NCI-H146 treated with DMSO at 0.1 percent for 48 hours (cell line): Measurements from ENCODE around the gene RPS2.

Experiments used
- DNase-seq: peaks from one replicate; lab custom pipeline; 2025; ENCODE audit not compliant: unreplicated experiment; lab: John Stamatoyannopoulos, UW

The RPS2 gene

DNA sequence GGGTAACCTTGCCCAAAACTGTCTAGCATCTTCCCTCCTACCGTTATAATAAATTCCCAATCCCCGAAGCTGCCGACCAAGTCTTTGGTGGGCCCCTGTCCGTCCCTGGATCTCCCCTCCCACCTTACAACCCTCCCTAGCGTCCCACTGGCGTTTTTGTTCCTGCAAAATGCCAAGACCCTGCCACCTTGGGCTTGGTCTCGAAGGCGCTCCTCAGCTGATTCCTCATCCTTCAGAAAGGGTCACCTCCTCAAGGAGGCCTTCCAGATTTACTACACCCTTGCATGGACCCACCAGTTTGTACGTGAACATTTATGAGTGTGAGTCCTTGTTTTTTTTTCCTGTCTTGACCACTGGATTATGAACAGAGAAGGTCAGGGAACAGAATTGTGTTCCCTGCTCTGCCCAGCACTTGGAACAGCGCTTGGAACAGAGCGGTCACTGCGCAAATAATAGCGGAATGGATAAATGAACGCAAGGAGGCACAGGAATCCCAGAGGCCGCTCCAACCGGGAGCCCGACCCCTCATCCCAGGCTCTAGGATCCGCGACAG is 18.4 kb upstream of the RPS2 start:
- no peak for DNase-seq

DNA sequence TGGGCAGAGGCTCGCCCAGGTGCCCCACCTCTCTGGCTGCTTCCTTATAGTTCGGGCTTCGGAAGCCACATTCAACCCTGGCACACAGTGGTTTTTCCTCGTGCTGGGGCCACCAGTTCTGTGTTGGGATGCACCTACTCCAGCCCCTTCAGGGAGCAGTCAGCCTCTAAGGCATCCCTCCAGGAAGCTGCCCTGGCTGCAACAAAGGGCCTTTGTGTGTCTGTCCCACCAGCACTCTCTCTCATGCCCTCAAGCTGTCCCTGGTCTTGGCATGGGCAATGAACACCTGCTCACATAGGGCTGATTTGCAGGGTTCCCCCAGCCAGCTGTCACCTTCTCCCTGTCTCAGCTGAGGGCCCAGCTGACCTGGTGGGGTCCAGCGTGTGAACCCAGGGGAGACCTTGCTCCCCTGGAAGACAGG is 17.4 kb upstream of the RPS2 start:
- DNase-seq: no peak

DNA sequence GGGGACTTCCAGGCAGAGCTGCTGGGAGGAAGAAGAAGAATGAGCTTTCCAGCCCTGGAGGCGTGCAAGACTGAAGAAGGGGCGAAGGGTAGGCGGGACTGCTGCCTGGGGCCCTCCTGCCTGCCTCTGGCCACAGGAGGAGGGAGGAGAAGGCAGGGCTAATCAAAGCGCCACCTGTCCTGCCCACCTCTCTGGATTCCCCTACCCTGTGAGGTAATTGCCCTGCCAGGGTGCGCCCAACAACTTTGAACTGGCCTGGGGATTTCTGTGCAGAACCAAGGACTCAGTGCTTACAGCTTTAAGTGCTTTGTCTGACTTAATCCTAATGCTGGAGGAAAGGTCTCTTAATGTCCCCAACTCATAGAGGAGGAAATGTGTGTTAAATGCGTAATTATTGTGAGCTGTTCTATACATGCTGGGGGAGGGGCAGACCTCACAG is 16.8 kb upstream of the RPS2 start, which contains the start of gene NOXO1:
Gene NOXO1, minus strand, starts transcription at position 72 of the 439 bp plus-strand sequence. CDS start 290 bp downstream, outside the sequence.
- peak; percentile 17 for DNase-seq

DNA sequence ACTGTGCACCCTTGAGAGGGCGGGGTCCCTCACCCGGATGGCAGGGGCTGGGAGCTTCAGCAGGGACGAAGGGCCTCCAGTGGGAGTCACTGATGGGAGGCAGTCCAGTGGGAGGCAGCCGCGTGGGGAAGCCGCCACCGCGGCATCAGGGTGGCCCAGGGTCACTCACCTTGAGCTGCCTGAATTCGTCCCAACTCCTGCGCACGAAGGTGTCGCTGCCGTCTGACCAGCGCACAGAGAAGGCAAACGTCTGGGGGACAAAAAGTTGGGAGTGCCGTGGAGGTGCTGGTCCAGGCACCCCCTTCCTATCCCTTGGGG is 16.1 kb upstream of the RPS2 start:
- no peak for DNase-seq

DNA sequence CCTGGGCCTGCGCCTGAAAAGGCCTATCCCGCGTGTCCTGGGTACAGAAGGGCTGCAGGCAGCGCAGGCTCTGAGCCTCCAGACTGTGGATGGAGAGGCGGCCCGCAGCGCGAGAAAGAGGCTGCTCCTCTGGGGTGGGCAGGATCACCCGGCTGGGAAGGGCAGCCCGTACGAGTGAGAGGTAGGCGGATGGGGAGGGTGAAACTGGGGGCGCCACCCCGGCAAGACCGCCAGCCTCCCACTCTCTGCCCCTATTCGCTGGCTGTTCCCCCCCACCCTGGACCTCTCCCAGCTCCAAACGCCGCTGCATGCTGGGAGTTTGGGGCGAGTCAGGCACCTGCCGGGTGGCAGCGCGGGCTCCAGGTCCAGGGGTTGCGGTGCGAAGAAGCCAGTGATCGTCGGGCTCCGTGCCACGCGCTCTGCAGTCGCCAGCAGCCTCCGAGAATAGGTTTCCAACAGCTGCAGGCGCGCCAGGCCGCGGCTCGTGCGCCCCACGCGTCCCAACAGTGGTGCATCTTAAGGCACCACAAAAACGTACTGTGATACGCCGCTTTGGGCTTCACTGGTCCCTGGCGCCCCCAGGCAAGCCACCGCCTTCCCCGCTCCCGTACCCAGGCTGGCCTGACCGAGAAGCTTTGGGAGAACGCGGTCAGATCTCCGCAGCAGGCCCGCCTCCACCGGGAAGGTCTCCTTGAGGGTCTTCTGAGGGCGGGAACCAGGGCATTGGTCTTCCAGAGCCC is 15.6 kb upstream of the RPS2 start:
- peak; percentile 53 for DNase-seq

DNA sequence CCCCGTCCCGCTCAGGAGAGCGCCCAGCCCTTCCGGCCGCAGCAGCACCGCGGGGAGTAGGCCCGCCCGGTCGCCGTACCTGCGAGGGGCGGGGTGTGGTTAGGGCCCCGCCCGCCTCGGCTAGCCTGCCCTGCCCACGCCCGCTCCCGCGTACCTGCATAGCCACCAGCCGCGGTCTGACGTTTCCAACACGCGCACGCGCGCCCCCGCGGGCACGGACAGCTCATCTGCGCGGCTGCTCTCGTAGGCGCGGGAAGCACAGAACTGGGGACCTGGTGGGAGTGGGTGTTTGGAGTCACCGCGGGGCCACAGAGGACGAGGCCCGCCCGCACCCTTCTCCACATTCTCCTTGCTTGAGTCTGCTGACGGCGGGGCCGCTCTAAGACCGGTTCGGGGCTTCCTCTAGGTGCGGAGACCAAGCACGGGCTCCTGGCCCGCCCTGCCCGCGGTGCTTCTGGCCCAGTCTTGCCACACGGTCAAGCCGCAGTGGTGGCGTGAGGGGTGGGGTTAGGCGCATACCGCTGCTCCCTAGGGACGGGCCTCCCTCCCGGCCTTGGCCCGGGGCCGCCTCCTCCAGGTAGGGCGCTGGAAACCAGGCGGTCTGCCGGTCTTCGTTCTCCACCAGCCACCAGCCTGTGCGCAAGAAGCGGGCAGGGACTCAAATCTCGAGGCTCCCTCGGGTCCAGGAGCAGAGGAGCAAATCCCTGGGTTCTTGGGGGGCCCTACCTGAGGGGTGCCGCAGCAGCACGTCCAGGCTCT is 14.8 kb upstream of the RPS2 start:
- peak; percentile 36 for DNase-seq

DNA sequence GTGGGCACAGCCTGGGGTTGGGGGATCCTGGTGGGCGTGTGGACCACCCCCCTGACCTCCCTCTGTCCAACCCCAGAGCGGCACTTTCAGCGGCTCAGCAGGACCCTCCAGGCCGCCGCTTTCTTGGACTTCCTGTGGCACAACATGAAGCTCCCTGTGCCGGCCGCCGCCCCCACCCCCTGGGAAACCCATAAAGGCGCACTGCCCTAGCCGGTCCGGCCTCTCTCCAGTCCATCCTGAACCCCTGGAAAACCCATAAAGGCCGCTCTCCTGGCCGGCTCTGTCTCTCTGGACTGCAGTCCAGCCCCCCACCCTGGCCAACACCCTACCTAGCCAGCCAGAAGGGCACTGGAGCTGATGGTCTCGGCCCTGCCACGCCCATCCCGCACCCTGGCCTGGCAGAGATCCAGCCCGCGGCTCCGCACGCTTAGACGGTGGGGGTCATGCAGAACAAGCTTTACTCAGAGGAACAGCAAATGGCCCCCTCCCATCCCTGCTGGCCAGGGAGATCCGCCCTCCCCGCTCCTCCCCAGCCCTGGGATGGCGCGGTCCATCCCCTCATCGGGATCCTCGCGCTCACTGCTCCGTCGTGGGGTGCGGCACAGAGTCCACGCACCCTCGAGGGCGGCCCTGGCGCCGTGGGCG is 14.0 kb upstream of the RPS2 start:
- no peak for DNase-seq

DNA sequence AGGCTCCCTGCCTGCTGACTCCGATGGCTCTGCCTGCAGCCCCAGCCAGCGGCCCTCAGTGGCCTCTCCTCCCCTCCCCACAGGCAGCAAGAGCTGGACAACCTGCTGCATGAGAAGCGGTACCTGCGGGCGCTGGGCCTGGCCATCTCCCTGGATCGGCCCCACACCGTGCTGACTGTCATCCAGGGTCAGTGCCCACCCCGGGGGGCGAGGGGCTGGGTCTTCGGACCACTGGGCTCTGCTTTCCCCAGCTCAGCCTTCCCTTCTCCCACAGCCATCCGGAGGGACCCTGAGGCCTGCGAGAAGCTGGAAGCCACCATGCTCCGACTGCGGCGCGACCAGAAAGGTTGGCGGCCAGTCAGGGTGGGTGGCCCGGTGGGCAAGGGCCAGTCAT is 13.2 kb upstream of the RPS2 start:
- DNase-seq: no peak

DNA sequence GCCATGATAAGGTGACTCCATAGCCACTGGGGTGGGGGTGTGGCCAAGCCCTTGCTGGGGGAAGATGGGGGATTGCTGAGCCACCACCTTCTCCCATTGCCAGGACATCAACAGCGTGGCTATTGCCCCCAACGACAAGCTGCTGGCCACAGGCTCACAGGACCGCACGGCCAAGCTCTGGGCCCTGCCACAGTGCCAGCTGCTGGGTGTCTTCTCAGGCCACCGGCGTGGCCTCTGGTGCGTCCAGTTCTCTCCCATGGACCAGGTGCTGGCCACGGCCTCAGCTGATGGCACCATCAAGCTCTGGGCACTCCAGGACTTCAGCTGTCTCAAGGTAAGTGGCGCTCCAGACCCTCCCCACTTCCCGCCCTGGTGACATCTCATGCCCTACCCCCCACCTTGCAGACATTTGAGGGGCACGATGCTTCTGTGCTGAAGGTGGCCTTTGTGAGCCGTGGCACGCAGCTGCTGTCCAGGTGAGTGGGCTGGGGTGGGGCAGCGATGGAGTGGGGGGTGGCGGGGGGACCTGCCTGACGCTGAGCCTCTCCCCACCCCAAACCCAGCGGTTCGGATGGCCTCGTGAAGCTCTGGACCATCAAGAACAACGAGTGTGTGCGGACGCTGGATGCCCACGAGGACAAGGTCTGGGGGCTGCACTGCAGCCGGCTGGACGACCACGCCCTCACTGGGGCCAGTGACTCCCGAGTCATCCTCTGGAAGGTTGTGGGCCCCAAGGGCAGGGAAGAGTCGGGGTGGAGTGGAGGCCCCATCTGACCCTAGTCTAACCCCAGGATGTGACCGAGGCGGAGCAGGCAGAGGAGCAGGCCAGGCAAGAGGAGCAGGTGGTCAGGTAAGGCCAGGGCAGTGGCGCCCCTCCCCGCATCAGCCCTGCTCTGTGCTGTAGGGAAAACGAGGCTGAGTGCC is 12.6 kb upstream of the RPS2 start:
- no peak for DNase-seq

DNA sequence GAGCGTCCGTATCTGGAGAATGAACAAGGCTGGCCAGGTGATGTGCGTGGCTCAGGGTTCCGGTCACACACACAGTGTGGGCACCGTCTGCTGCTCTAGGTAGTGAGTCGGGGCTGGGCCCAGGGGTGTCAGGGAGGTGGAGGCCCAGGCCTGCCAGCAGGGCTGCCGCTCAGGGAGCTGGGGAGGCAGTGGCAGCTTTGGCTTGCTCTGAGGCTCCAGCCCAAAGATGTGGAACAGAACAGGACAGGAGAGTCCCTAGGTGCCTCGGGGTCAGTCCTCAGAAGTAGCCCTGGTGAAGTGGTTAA is 11.5 kb upstream of the RPS2 start:
- DNase-seq: no peak

DNA sequence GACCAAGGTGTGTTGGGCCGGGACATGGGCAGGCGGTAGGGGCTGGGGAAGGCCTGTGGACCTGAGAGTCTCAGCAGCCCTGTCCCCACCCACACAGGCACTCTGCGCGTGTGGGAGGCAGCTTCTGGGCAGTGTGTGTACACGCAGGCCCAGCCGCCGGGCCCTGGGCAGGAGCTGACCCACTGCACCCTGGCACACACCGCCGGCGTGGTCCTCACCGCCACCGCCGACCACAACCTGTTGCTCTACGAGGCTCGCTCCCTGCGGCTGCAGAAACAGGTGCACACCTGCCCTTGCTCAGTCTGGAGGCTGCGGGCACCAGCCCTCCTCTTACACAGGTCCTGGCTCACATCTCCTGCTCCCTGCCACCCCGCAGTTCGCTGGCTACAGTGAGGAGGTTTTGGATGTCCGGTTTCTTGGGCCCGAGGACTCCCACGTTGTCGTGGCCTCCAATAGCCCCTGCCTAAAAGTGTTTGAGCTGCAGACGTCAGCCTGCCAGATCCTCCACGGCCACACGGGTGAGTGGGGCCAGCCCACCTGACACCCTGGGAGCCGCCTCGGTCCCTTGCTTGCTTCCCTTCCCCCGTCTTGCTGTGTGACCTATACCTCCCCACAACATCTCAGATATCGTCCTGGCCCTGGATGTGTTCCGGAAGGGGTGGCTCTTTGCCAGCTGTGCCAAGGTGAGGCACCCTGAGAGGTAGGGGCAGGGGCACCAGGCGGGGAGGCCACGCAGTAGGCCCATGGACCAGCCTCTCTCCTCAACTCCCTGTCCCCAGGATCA is 11.0 kb upstream of the RPS2 start:
- no peak for DNase-seq

DNA sequence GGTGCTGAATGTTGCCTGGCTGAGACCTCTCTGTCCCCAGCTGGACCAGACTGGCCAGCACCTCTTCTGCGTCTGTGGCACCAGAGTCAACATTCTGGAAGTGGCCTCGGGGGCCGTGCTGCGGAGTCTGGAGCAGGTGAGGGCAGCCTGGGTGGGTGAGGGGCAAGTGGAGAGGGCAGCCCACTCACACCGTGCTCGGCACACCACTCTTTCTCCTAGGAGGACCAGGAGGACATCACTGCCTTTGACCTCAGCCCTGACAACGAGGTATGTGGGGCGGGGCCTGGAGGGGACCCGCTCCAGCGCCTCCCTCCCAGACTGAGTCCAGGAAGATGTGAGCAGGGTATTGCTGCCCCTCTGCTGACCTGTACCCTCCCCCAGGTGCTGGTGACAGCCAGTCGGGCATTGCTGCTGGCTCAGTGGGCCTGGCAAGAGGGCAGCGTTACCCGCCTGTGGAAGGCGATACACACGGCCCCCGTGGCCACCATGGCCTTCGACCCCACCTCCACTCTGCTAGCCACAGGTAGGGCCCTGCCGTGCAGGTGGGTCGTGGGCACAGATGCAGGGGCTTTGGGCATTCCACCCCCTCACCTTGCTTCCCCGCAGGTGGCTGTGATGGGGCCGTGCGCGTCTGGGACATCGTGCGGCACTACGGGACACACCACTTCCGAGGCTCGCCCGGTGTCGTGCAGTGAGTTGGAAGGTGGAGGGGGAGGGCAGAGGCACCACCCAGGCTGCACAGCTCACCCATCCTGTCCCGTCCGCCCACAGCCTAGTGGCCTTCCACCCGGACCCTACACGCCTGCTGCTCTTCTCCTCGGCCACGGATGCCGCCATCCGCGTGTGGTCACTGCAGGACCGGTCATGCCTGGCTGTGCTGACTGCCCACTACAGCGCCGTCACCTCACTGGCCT is 9.8 kb upstream of the RPS2 start:
- DNase-seq: no peak

DNA sequence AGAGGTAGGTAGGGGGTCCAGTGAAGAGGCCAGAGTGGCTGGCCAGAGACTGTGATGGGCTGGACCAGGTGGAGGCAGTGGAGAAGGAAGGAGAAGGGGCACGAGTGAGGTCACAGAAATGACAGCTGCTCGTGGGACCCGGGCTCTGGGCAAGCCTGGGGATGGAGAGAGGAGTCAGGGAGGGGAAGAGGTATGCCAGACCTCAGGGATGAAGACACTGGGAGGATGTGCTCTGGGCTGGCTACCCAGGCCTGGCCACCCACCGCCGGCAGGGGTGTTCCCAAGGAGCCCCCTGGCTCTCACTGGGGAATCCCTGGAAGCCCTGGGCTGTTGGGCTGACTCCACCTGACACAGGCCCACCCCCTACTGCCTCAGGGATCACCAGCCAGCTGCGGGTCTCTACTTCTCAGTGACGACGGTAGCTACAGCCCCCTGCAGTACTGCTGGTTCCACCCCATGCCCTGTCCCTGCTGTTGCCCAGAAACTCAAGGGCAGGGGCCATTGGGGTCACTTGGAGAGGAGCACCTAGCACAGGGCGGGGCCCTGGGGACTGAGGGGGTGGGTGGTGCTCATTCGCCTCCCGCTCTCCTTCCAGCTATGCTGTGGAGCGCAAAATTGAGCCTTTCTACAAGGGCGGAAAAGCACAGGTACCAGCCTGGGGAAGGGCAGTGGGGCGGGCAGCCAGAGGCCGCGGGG is 9.0 kb upstream of the RPS2 start:
- DNase-seq: no peak

DNA sequence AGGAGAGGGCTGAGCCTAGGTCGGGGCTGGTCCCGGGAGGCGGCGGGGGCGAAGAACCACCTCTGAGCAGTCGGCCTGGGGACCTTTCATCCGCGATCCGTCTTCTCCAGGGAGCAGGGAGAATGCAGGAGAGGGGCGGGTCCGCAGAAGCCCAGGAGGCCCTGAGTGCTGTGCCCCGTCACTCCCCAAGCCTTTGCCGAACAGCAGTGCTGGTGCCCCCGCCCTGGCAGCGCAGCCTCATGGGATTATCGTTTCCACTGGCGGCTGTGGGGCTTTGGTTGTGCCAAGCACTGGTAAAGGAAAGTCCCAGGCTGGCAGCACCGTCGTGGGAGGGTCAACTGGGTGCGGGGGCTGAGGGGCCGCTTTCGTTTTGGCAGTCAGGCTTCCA is 7.9 kb upstream of the RPS2 start:
- DNase-seq: no peak

DNA sequence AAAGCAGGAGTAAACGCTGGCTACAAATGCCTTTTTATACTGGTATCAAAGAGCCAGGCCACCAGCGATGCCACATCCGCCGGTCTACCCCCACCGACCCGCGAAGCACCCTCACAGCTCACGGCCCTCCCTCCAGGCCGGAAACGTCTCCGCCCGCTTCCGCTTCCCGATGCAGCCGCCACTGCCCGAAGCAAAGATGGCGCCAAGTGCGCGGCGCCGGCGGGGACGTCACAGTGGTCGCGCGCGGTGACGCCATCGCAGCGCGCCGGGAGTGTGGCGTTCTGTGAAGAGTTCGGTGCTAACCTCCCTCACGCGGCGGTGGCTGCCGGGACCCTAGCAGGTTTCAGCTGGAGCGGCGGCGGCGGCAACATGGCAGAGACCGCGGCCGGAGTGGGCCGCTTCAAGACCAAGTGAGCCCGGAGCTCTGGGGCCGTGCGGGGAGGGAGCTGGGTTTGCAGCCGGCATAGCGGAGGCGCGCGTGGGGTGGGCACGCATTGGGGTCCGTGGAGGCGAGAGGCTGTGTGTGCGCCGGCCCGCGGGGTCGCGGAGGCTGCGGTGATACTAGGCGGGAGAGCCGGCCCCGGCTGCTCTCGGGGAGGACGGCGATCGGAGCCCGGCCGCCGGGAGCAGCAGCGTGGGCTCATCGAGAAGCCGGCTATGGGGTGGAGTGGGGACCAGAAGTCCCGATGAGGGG is 7.3 kb upstream of the RPS2 start, which contains the start of gene TBL3:
Gene TBL3, plus strand, starts transcription at position 258 of the 694 bp plus-strand sequence. Its CDS starts 112 bp downstream, at position 370.
- peak; percentile 91 for DNase-seq

DNA sequence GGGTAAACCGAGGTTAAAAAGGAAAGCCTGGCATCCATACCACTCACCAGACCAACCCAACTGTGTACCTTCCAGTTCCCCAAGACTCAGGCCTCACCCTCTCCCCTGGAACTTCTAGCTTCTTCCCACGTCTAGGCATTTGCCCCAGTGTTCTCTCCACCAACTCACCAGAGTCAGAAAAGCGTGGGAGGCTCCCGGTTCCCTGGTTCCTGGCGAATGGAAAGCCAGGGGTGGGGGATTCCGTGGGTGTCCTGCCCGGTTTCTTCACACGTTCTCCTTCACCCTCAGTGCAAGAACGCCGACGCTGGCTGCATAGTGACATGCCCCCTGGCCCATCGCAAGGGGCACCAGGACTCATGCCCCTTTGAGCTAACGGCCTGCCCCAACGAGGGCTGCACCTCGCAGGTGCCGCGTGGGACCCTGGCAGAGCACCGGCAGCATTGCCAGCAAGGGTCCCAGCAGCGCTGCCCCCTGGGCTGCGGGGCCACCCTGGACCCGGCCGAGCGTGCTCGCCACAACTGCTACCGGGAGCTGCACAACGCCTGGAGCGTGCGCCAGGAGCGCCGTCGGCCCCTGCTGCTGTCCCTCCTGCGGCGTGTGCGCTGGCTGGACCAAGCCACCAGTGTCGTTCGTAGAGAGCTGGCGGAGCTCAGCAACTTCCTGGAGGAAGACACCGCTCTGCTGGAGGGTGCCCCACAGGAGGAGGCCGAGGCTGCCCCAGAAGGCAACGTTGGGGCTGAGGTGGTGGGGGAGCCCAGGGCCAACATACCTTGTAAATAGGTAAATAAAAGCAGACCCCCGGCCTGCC is 3.7 kb upstream of the RPS2 start:
- no peak for DNase-seq

DNA sequence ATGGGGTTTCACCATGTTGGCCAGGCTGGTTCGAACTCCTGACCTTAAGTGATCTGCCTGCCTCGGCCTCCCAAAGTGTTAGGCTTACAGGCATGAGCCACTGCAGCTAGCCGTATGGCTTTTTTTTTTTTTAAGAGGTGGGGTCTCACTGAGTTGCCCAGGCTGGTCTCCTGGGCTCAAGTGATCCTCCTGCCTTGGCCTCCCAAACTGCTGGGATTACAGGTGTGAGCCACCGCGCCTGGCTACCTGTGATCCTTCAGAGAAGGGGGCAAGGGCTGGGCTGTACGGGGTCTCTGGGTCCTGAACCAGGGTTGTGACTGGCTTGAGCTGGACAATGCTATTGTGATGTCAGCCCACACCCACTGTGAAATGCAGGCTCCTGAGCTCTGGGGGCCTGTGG is 1.8 kb upstream of the RPS2 start, which contains the start of gene RNF151:
Gene RNF151, plus strand, starts transcription at position 397 of the 400 bp plus-strand sequence. CDS start 26 bp downstream, outside the sequence.
- no peak for DNase-seq
